ENCODE data around the gene ERVMER34-1. TPM values are rescaled to one million over a fixed set of nuclear protein-coding genes. Genes with fewer than 3 reads are reported as not detected.
A peak's percentile ranks its signal among the peaks of the same experiment; 100 is the strongest.

Gene ERVMER34-1
- total and polyA plus RNA-seq, 2 donors (not counting 3 experiments of a cell fraction or from before 2014, with no cell fraction given): 0.03 TPM; not detected in 1

DNA sequence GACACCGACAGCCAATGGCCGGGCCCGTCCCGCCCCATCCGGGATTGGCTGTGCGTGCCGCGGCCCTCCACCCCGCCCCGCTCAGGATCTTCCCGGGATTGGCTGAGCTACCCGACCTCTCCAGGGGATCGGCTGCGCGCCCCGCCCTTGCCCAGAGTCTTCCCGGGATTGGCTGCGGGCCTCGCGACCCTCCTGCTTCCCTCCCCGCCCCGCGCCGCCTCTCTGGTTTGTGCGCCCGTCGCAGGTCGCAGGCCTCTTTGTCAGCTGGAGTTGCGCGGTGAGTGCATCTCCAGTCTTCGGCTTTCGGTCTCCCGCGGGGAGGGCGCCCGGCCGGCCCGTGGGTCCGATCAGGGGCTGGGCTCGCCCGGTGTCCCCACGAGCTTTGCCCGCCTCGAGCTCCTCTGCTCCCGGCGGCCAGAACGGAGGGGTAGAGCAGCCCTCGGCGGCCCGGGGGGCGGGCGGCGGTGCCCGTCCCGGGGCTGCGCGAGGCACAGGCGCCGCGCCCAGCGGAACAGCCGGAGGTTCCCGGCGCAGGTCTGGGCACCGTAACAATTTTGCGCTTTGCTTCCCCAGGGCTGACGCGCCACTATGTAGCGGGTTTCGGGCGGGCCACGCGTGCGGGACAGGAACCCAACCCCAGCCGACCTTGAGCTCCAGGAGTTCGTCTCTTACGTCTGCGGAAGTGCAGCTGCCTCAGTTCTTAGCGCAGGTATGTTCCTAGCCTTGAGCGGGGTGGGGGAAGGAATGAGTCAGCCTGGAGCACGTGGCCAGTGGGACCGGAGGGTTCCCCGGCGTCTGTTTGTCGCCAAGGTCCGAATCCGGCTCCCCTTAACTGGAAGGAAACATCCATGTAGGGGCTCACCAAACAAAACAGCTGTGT is 38.7 kb downstream of the ERVMER34-1 start:
- Histone ChIP-seq H3K4me1 (ENCODE audit: control insufficient read depth, extremely low read depth, insufficient read depth, low read length) (peaks cover 30% of the 10 kb centered on the region), H3K9me1 (replicated peaks; ENCODE audit: control insufficient read depth, extremely low read depth, insufficient read depth, low read length) (no peaks in the 10 kb centered on the region), H3K79me2 (ENCODE audit: control insufficient read depth, insufficient read depth, low read length) (peaks cover 32% of the 10 kb centered on the region), H3K27me3 (ENCODE audit: control insufficient read depth in 2 of 2, insufficient read depth in 2 of 2, low read length in 2 of 2) (peaks cover 0 to 5% of the 10 kb centered on the region in 2 experiments), H3K36me3 (ENCODE audit: control insufficient read depth in 2 of 2, extremely low read depth in 1 of 2, insufficient read depth in 2 of 2, low read length in 2 of 2) (peaks cover 4 to 10% of the 10 kb centered on the region in 2 experiments), H2AFZ (ENCODE audit: low read depth, low read length) (peak overlapping the region; percentile 67), H3K4me3 (replicated peaks in 1 of 3; ENCODE audit: insufficient read depth in 1 of 3, low read depth in 1 of 3, low read length in 3 of 3) (peak overlapping the region; percentile 61 to 86 (median 76)), H3K27ac (ENCODE audit: insufficient read depth, low read depth, low read length) (peak overlapping the region; percentile 73), H3K9me3 (replicated peaks; ENCODE audit: control insufficient read depth, insufficient read depth, low read length) (no peaks in the 10 kb centered on the region), H4K20me1 (replicated peaks; ENCODE audit: control insufficient read depth, extremely low read depth, insufficient read depth, low read length) (no peaks in the 10 kb centered on the region), H3K4me2 (ENCODE audit: insufficient read depth, low read length) (peak overlapping the region; percentile 93), H3K9ac (replicated peaks; ENCODE audit: extremely low read depth, insufficient read depth, low read length) (peak overlapping the region; percentile 94)
- peak; percentile 97 for DNase-seq (ENCODE audit: low read depth, low spot score)
- no TSS peak for BruUV-seq (replicated peaks)
- intact Hi-C loops (cut with micrococcal nuclease) (loop anchor here (1.0 to 10.0 kb wide), 9 partner anchors 10 to 1520 kb away; partner anchors contain the start of gene RASL11B), dilution Hi-C loops (cut with MboI; ENCODE audit: extremely low pct_ligation_motif_present, low sequenced_read_pairs) (no loop called here)
- ChIA-PET POLR2A (interaction anchor here (0.5 to 2.4 kb wide), 7 partner anchors 10 to 1522 kb away, joined by 3 to 30 read pairs (median 3); partner anchors contain the start of gene USP46), CTCF (interaction anchor here (0.6 to 2.6 kb wide), 13 partner anchors 10 to 1521 kb away, joined by 3 to 20 read pairs (median 4); partner anchors contain the start of gene USP46)
- TF ChIP-seq JUN (IDR thresholded peaks at IDR 0.05; ENCODE audit: borderline replicate concordance, insufficient read depth, insufficient read length, low read depth): no peak
- TF ChIP-seq POLR2A (IDR thresholded peaks at IDR 0.05; ENCODE audit: low read depth, low read length): peak; percentile 97
- TF ChIP-seq EZH2 (IDR thresholded peaks at IDR 0.05; ENCODE audit: borderline replicate concordance, low read depth, low read length, severe bottlenecking): no peak
- peak; percentile 97 for TF ChIP-seq POLR2AphosphoS5 (IDR thresholded peaks at IDR 0.05; ENCODE audit: insufficient read depth, low read depth, low read length)
- peak; percentile 77 for TF ChIP-seq MAX (IDR thresholded peaks at IDR 0.05; ENCODE audit: insufficient read depth, insufficient read length)
- peak; percentile 97 for TF ChIP-seq MYC (IDR thresholded peaks at IDR 0.05; ENCODE audit: low read depth, low read length)
- no peak for TF ChIP-seq GATA2 (IDR thresholded peaks at IDR 0.05; ENCODE audit: insufficient read depth, insufficient read length, low read depth, low read length)
- TF ChIP-seq CTCF (IDR thresholded peaks at IDR 0.05; ENCODE audit: extremely low read depth in 1 of 2, insufficient read depth in 1 of 2, low read depth in 1 of 2, low read length in 2 of 2): no peak
- TF ChIP-seq FOS (IDR thresholded peaks at IDR 0.05; ENCODE audit: borderline replicate concordance, insufficient read depth, low read length): peak; percentile 50
- peak; percentile 98 for FAIRE-seq

Measured in endothelial cell of umbilical vein (primary cell).